Articular chondrocyte of knee joint (primary cell): ENCODE results near the gene C4orf36. TPM values are rescaled to one million over a fixed set of nuclear protein-coding genes. Genes with fewer than 3 reads are reported as not detected.

ENCODE experiments used
- total RNA-seq: library from RNA; depleted of rRNA; stranded (reverse); fragments of >200 nt; gene quantifications from 2 replicates; pipeline ENCODE4 v1.2.3, GENCODE V29; 2012

C4orf36 gene
- total RNA-seq: 0.13 TPM in 1 of 2 replicates, not detected in the other

GRCh38 chr4:86891762-86892635, at the start of gene C4orf36:
Gene C4orf36 (minus strand): TSS chr4:86892422. CDS start chr4:86891520, 902 bp downstream.

GRCh38 chr4:86934771-86935565, 42.7 kb upstream of the C4orf36 start, which contains the start of gene AFF1:
Gene AFF1 (plus strand): TSS chr4:86935011. CDS start chr4:86948534, 13,523 bp downstream.

GRCh38 chr4:86848732-86849619, 43.2 kb downstream of the C4orf36 start, which contains the start of gene SLC10A6:
Gene SLC10A6 (minus strand): TSS chr4:86849384. CDS start chr4:86849115, 269 bp downstream.

Other genes starting within 250 kb of the C4orf36 start
- gene SLC10A6, start 43.0 kb downstream of the C4orf36 start, total RNA-seq: 0.11 TPM in 1 of 2 replicates, not detected in the other
- gene AFF1, start 42.6 kb upstream of the C4orf36 start, total RNA-seq: 28.5 and 30.3 TPM in 2 replicates